ENCODE results near the gene CNPY1. TPM values are rescaled to one million over a fixed set of nuclear protein-coding genes. Genes with fewer than 3 reads are reported as not detected.
A peak's percentile ranks its signal among the peaks of the same experiment; 100 is the strongest.

The CNPY1 gene
- total RNA-seq, 1 donor = not detected

DNA sequence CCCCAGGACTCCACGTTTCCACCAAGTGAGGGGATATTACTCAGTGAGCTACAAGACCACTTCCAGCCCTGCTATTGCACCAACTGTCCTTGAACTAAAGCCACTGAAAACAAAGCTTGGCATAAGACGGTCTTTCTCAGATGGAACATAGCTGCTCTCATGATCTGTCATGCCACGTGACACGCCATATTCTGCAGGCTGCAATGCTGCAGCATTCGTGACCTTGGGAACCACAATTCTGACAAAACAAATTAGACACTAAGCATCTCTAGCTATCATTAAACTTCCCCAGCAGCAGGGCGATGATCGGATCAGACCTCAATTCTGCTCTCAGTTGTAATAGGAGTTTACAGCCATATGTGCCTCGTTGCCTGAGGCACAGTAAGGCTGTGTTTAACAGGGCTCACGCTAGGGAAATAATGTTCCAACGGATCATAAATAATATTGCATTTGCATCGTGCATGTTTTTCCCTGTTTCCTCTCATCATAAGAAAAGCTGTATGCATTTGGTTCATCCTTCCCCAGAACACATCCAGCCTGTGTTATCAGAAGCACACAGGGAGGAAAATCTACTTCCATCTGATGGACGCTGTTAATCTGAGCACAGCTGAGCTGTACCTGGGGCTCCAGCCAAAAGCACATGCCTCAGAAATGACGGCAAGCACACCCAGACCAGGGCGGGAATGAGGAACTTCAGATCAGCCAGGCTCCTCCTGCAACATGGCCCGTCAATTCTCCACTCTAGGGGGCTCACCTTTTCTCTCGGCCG is 38.6 kb upstream of the CNPY1 start:
- H3K4me3 ChIP-seq (ENCODE audit: low read depth, low read length) = no peak overlapping the region
- TF ChIP-seq, protein P1, sequence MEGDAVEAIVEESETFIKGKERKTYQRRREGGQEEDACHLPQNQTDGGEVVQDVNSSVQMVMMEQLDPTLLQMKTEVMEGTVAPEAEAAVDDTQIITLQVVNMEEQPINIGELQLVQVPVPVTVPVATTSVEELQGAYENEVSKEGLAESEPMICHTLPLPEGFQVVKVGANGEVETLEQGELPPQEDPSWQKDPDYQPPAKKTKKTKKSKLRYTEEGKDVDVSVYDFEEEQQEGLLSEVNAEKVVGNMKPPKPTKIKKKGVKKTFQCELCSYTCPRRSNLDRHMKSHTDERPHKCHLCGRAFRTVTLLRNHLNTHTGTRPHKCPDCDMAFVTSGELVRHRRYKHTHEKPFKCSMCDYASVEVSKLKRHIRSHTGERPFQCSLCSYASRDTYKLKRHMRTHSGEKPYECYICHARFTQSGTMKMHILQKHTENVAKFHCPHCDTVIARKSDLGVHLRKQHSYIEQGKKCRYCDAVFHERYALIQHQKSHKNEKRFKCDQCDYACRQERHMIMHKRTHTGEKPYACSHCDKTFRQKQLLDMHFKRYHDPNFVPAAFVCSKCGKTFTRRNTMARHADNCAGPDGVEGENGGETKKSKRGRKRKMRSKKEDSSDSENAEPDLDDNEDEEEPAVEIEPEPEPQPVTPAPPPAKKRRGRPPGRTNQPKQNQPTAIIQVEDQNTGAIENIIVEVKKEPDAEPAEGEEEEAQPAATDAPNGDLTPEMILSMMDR (IDR thresholded peaks at IDR 0.05; ENCODE audit: insufficient read depth, low read depth, low read length) = no peak
- DNase-seq (ENCODE audit: low read depth) = peak; percentile 11

DNA sequence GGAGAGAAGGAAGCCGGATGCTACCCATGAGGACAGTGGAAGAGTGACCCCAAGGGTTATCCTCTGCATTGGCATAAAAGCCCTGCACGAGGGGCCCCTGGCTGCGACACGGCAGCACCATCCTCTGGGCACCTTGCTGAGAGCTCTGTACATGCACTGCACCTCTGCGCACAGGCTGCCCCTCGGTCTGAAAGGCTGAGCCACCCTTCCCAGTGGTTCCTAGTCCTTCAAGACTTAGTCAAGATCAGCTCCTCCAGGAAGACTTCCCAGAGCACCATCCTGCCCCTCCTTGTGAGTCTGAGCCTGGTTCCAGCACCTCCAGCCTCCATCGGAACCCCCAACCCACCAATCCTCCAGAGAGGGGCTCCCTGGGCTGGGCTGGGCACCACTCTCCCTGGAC is 37.9 kb upstream of the CNPY1 start:
- DNase-seq (ENCODE audit: low read depth) = no peak
- TF ChIP-seq, protein P1 (IDR thresholded peaks at IDR 0.05; ENCODE audit: insufficient read depth, low read depth, low read length) = no peak
- no peak overlapping the region for H3K4me3 ChIP-seq (ENCODE audit: low read depth, low read length)

- no peak for DNase-seq (ENCODE audit: low read depth)
- no peak overlapping the region for H3K4me3 ChIP-seq (ENCODE audit: low read depth, low read length)
- TF ChIP-seq, protein P1 (IDR thresholded peaks at IDR 0.05; ENCODE audit: insufficient read depth, low read depth, low read length) = no peak
Measured at GRCh38 chr7:155583636-155584035, 37.3 kb upstream of the CNPY1 start.

GRCh38 chr7:155581954-155582353 is 35.6 kb upstream of the CNPY1 start:
- DNase-seq (ENCODE audit: low read depth) = no peak
- no peak overlapping the region for H3K4me3 ChIP-seq (ENCODE audit: low read depth, low read length)
- TF ChIP-seq, protein P1 (IDR thresholded peaks at IDR 0.05; ENCODE audit: insufficient read depth, low read depth, low read length) = no peak

- no peak for DNase-seq (ENCODE audit: low read depth)
Measured at GRCh38 chr7:155581107-155581830, 34.9 kb upstream of the CNPY1 start.

DNA sequence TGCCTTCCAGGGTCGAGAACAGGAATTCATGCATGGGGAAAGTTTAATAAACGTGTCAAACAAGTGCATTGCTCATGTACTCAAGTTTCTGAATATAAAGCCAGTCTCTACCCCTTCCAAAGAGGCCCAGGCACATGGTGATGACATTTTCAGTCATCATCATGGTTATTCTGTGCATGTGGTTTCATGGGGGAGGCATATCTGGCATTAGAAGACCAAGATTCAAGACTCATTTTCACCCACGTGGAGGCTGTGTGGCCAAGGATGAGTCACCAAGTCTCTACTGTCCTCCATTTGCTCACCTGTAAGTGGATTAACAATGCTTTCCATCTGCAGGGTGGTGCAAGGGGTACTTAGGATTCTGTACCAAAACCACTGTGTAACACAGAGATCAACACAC is 34.0 kb upstream of the CNPY1 start:
- TF ChIP-seq, protein P1 (IDR thresholded peaks at IDR 0.05; ENCODE audit: insufficient read depth, low read depth, low read length) = no peak
- no peak overlapping the region for H3K4me3 ChIP-seq (ENCODE audit: low read depth, low read length)
- no peak for DNase-seq (ENCODE audit: low read depth)

More at GRCh38 chr7:155581107-155581830, 34.9 kb upstream of the CNPY1 start:
- no peak overlapping the region for H3K4me3 ChIP-seq (ENCODE audit: low read depth, low read length)
- TF ChIP-seq, protein P1 (IDR thresholded peaks at IDR 0.05; ENCODE audit: insufficient read depth, low read depth, low read length) = no peak

Measured in fibroblast of villous mesenchyme (primary cell).